Caki2 (cell line): Measurements from ENCODE around the gene TPO. TPM values are rescaled to one million over a fixed set of nuclear protein-coding genes. Genes with fewer than 3 reads are reported as not detected.
"Not testable (repeated sequence)": the region's sequence is repeated elsewhere in the genome, so short reads cannot be mapped to it uniquely, and the experiment has no call there.

Experiments
- DNase-seq: peaks from one replicate; pipeline ENCODE4 v3.0.0-alpha.2; 2015; ENCODE audit warnings: low read depth
- in situ Hi-C: cut with HindIII; loops from 2 replicates; pipeline ENCODE4 v1.10.0; 2016; ENCODE audit warnings: low sequenced_read_pairs, low pct_unique_long_range_greater_than_20kb, mixed read lengths
- total RNA-seq: library from RNA; depleted of rRNA; stranded (reverse); fragments of >200 nt; shearing (Covaris generic); gene quantifications from 2 replicates; pipeline ENCODE4 v1.2.3, GENCODE V29; 2014; ENCODE audit warnings: low replicate concordance

The TPO gene
- total RNA-seq, 1 experiment from 2014 or later: not detected

DNA sequence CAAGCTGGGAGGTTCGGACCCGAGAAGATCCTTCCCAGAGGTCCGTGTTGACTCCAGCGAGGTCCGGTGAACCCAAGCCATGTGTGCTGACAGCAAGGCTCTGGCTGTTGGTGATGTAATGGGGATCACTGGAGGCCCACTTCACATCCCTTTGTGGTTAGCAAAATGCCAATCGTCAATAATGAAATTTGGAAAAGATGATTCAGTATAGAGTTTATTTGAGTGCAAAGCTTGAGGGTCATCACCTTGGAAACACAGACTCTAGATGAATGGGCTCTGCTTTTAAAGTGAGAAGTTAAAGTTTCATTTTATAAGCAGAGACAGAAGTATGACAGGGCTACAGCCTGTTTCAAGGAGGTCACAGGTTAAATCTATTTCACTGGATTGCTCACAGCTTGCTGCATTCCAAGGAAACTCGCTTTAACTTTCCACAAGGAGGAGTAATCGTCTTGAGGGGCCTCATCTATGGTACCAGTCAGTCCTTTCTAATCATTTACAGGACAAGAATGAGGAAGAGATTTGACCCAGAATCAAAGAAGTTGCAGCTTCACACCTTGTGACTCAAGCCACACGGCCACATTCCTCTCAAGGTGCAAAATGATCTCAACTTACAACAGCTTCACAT is 140.5 kb downstream of the TPO start:
- peak; percentile 98 for DNase-seq
- in situ Hi-C loops: loop anchor here (5.0 kb wide), 1 partner anchor 189 kb away; the partner anchor contains the start of gene PXDN

DNA sequence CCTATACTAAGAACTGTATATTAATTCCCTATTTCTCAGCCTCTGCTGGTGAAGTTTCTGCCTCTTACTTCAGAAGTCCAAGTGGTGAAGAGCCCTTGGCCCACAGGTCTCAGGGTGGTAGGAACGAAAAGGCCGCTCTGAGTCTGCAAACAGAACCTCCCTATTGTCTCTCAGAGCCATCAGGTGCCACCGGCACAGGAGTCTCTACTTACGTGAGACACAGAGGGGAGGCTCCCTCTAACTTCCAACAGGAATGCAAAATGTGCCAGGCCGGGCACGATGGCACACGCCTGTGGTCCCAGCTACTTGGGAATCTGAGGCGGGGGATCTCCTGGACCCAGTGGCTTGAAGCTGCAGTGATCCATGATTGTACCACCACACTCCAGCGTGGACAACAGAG is 143.0 kb downstream of the TPO start:
- DNase-seq: no peak
- in situ Hi-C loops: no loop called here

DNA sequence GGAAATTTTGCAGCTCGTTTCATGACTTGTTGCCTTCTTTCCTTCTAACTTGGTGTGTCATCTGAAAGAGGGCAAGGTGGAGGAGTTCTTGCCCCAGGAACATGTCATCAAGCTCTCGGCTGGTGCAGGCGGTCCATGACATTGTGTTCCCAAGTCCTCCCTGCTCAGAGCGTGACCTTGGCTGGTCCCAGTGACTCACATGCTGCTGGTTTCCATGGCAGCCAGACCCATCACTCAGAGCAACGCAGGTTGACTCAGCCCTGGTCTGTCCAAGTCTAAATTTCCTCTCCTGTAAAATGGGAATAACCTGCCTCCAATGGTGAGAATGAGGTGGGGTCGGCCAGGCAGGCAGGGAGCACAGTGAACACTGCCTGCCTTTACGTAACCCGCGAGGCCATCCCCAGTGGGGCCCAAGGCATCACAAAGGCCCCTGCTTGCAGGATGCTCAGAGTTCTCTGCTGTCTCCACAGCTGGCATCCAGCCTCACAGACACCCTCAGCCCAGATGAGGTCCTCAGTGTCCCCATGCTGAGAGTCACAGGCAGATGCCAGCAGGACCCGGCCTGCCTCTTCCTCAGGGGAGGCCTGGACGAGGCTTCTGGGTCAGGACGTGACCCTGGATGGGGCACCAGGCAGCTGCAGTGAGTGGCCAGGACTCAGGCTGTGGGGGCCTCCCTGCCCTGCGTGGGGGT is 143.7 kb downstream of the TPO start:
- peak; percentile 90 for DNase-seq
- in situ Hi-C loops: no loop called here

DNA sequence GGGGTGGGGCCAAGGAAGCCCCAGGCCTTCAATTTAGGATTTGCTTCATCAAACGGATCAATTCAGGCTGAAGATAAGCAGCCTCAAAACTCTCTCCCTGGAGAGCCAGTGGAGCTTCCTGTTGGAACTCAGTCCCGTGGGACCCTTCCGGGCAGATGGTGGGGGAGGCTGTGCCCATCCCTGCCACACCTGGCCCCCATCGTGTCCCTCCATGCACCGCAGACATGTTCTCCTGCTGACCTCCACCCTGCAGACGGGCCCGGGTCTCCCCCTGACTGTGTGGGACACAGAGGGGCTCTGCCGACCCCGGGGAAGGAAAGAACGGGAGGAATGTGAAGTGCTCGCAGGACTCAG is 144.2 kb downstream of the TPO start:
- no peak for DNase-seq
- in situ Hi-C loops: no loop called here

DNA sequence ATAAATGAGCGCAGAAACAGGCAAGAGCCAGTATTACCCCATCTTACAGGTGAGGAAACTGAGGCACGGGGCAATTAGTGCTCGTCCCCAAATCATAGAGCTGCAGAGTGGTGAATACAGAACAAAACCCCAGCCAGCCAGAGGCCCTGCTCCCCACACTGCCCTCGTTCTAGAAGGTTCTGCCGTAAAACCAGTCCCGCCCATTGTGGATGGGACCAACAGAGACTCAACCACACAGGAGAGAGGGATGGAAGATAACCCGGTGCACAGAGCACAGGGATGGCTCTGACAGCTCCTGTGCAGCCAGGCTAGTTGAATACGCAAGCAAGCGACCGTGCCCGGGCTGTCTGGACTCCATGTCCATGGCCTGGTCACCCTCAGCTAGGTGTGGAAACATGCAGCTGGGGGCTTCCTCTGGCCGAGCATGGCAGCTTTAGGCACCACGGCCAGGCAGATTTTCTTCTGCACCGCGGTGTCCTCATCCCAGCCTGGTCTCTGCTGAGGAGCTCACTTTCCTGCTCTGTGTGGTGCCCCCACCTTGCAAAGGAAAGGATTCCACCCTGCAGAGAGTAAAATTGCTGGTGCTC is 146.4 kb downstream of the TPO start:
- DNase-seq: no peak
- in situ Hi-C loops: no loop called here

DNA sequence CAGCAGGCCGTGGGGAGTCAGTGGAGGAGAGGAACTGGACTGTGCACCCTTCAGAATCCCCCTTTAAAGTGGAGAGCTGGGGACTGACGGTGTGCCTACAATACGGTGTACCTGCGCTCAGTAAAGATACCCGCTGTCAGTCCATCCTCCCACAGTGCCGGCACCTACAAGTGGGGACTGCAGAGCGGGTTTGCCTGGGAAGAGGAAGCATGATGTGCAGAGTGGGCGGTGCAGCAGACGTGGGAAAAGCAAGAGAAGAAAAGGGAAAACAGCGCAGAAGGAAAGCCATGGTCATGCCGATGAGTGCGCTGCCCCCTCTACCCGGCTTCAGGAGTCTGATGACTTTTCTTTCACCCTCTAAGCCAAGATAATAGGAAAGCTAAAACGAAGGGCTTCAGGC is 148.0 kb downstream of the TPO start:
- in situ Hi-C loops: no loop called here
- no peak for DNase-seq

DNA sequence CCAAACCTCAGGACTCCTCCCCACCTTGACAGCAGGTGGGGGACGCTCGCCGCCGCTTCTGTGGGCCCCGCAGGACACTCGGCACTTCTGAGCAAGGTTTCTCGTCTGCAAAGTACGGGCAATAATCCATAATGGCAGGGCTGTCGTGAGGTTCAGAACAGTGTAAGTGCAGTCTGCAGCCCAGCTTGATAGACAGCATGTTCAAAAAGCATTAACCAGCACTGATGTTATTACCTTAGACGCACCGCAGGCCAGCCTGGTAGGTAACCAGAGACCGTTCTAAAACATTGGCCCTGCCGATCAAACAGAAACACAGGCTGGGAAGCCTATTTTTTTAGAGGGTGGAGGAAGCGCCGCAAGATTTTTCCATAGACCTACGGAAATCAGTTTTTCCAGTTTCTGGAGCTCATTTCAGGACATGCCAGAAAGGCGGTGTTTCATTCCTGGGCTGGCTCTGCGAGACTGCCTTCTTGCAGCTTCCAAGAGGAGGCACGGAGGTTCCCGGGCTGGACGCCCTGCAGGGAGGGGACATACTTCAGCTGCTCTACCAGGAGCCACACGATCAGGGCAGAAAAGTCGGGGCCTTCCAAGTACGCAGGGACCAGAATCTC is 148.7 kb downstream of the TPO start:
- no peak for DNase-seq
- in situ Hi-C loops: no loop called here

DNA sequence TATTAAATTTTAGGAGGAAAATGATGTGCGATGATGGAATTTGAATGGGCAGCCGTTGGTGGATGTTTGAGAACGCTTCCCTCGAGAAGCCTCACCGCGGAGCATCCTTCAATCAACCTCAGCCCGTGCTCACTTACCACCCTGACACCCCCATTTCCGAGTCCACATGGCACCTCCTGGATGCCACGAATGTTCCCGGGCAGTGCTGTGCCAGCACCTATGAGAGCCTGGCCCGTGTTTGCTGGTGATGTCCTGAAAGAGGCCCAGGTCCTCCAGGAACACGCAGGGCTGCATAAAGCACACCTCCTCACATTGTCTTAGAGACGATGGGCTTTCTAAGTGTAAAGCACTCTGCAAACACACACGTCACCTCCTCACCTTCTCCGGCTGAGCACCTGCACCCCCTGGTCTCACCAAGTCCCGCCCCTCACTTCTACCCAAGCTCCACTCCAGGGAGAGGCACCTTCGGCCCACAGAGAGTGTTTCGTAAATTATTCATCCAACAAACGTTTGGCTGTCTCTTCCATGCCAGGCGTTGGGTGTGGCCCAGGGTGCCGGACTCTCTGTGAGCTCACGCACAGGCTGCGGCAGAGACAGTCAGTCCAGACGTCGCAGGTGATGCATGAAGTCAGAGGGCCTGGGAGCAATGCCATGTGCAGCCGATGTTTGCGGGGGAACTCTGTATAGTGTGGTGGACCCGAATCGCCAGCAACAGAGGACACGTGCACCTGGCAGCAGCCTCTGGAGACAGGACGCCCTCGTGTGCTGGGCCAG is 150.0 kb downstream of the TPO start:
- DNase-seq: no peak
- in situ Hi-C loops: no loop called here

DNA sequence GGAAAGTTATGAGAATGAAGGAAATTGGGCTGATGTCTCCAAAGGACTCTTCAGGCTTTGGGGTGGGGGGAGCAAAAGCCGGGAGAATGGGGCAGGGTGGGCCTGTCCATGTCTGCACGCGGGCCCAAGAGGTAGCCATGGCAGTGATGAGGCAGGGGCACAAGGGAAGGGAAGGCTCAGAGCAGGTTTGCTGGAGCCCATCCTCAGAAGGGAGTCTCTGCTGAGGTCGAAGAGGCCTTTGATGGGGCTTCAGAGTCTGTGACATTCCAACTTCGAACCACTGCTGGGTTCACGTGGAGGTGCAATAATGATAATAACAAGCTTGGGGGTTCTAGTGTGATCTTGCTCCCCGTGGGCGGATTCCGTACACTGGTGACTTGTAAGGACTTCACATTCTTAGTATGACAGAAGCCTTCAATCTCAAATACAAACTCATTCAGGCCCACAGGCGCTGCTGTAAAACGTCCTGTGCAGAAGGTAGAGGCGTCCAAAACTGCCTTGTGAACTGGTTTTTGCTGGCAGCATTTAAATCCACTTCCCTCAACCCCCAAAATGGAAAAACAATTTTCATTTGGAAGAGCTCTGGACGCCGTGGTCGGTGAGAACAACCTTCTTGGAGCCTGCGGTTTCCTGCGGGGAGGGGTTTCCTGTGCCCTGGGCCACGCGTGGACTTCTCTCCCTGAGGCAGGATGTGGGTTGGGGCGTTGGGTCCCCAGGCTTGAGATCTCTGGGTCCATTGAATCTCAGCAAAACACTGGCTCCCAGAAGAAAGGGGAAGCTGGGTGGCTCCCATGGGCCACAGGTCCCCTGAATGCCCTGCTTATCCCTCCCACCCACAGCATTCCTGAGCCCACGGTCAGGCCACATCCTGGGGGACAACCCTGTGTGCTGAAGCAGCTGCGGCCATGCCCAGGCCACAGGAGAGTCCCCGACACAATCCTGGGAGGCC is 151.0 kb downstream of the TPO start:
- in situ Hi-C loops: no loop called here
- DNase-seq: no peak

DNA sequence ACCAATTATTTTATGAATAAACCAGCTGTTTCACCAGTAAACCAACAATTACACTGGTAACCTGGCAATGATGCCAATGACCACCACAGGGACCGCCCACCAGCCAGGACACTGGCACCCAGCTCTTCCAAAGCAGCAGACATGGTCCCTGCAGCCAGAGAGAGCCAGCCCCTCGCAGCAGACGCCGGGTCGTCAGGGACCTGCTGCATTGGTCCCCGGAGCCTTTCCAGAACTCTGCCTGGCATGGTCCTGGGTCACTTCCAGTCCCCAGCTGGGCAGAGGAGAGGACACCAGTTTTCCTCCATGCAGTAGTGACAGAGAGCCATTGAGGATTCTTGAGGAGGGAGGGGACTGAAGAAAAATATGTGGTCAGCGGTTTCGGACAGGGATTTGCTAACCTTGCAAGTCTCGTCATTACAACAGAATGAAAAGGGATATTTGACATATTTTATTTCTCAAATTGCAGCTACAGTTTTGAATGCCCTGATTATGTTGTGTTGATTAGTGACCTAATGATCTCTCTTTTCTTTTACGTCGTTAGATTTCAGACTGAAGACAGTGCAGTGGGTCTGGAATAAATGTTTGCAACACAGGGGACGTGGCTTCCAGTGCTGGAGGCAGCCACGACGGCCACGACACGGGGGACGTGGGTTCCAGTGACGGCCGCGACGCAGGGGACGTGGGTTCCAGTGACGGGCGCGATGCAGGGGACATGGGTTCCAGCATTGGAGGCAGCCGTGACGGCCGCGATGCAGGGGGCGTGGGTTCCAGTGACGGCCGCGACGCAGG is 154.5 kb downstream of the TPO start:
- DNase-seq: no peak
- in situ Hi-C loops: no loop called here

DNA sequence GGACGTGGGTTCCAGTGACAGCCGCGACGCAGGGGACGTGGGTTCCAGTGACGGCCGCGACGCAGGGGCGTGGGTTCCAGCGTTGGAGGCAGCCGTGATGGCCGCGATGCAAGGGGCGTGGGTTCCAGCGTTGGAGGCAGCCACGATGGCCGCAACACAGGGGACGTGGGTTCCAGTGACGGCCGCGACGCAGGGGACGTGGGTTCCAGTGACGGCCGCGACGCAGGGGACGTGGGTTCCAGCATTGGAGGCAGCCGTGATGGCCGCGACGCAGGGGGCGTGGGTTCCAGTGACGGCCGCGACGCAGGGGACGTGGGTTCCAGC is 155.0 kb downstream of the TPO start:
- DNase-seq, in situ Hi-C loops: not testable (repeated sequence)

DNA sequence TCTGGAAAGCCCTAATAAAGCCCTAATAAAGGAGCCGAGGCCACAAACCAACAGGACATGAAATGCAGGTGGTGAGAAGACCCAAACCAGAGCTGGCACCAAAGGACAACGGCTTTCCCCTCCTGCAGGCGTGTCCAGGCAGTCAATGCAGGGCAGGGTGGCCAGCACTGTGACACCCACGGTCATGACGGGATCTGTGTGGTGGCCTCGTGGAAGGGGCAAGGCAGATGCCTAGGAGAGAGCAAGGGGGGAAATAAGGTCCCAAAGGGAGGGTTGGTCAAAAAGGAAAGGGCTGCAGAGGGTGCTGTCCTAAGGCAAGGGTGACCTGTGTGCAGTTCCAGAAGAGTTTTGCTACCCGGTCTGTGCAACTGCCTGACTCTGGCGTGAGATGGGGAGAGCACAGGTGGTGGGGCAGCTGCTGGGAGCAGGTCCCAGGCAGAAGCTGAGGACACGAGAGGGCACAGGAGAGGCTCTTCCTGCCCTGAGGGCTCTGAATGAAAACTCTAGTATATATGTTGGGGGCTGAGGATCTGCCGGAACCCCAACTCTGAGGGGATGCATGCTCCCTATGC is 156.7 kb downstream of the TPO start:
- in situ Hi-C loops: no loop called here

DNA sequence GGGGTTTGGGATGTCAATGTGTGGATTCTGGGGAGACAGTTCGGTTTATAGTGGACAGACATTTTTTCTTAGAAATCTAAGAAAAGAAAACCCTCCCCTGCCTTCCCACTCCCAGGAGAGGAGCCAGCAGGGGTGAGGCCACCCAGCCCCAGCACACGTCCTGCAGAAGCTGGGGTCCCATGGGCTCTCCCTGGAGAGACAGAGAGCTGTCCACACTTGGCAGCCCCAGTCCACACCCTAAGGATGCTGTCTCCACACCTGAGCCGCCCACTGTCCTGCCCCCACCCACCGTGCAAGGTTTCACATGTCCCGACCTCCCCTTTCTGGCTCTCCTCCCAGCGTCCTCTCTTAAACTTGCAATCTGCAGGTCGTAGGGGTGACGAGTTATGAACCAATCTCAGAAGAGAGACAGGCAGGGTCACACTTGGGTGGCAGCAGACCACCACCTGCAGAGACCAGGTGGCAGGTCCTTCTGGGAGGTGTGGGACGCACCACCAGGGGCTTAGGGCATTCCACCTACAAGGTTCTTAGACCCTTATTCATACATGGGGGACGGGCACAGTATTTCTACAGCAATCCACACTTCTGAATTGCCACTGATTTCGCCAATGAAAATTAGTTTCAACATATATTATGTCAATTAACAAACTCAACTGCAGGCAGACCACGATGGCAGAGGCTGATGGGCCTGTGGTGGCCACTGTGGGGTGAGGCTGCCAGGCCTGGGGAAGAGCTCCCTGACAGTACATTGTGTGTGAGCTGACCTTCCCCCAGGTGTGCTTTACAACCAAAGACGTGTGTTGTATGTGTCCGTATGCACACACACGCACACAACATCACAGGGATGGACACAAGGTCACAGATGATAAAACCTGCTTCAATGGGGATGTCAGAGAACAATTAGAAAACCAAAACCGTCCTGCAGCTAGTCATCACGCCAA is 158.5 kb downstream of the TPO start:
- in situ Hi-C loops: no loop called here
- DNase-seq: no peak

More for the DNA sequence above, 156.7 kb downstream of the TPO start:
- DNase-seq: no peak

DNA sequence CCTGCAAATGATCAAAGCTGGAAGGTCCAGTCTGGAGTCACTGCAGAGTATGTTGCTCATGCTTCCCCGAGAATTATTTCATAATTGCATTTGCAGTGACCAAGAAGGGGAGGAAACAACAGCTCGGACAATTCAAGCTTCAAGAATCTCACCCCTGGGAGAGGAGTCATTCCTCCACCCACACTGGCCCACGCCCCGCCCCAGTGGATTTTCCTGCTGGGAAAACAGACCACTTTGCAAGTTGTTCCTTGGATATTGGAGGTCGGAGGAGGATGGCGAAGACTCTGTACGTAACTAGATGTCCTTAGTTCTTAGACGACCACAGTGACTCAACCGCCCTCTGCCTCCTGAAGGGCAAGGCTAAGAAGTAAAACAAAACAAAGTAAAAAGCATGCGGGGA is 159.4 kb downstream of the TPO start:
- DNase-seq: no peak

DNA sequence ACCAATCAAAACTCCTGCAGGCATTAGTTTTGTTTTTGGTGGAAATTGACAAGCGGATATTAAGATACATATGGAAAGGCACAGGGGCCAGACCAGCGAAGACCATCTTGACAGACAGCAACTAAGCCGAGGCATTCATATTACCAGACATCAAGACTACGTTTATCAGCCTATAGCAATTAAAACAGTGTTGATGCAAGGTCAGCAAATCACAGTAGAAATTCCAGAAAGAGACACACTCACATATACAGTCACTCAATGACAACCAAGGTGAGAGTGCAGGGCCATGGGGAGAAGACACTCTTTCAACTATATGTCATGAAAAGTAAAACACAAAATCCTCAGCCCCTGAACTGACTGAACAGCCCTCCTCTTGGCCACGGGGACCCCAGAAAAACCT is 164.6 kb downstream of the TPO start:
- no peak for DNase-seq
- in situ Hi-C loops: no loop called here

More for the DNA sequence above, 159.4 kb downstream of the TPO start:
- in situ Hi-C loops: no loop called here
